GM10248 (cell line): Measurements from ENCODE around the gene LRRC72.
"Not testable (repeated sequence)": the region's sequence is repeated elsewhere in the genome, so short reads cannot be mapped to it uniquely, and the experiment has no call there.

Experiments used
- CTCF ChIA-PET: fragments of 300-600 bp; sonication (Branson Sonifier 250); formaldehyde crosslinking; extraction: SDS; loops from one replicate; lab custom pipeline; 2021; ENCODE audit warnings: antibody characterized with exemption; lab: Yijun Ruan, JAX
- POLR2A ChIA-PET: fragments of 350-650 bp; sonication (Branson Sonifier 250); formaldehyde crosslinking; extraction: SDS; loops from one replicate; lab custom pipeline; 2020; ENCODE audit warnings: antibody characterized with exemption; lab: Yijun Ruan, JAX
- DNase-seq: peaks from one replicate; pipeline ENCODE4 v3.0.0; 2012; ENCODE audit errors: extremely low spot score
- TF ChIP-seq, protein P1 (sequence below): IDR thresholded peaks from 2 replicates; pipeline ENCODE4 v1.5.1; 2012; ENCODE audit warnings: mild to moderate bottlenecking, low read depth; ENCODE audit errors: extremely low read depth, missing control alignments, control extremely low read depth

LRRC72 gene

DNA sequence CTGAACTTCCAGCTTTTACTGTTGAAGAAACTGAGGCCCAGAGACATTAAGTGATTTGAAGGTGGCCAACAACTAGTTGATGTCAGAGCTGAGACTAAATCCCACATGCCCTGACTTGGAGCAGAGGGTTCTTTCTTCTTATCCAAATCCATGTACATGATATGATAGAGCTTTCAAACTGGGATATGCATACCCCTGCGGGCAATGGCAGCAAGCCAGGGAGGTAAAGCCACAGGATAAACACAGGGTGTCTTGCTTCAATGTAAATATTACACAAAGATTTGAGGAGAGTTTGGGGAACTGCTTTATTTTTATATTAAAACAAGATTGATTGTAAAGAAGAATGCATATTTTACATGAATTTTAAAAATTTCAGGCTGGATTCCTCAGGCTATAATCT is 2.3 kb upstream of the LRRC72 start:
- POLR2A ChIA-PET, result no interaction called here
- CTCF ChIA-PET, result interaction anchor here (0.9 to 1.8 kb wide), 2 partner anchors 10 to 19 kb away, joined by 3 to 5 read pairs; no protein-coding TSS in a partner anchor
- TF ChIP-seq, protein P1, sequence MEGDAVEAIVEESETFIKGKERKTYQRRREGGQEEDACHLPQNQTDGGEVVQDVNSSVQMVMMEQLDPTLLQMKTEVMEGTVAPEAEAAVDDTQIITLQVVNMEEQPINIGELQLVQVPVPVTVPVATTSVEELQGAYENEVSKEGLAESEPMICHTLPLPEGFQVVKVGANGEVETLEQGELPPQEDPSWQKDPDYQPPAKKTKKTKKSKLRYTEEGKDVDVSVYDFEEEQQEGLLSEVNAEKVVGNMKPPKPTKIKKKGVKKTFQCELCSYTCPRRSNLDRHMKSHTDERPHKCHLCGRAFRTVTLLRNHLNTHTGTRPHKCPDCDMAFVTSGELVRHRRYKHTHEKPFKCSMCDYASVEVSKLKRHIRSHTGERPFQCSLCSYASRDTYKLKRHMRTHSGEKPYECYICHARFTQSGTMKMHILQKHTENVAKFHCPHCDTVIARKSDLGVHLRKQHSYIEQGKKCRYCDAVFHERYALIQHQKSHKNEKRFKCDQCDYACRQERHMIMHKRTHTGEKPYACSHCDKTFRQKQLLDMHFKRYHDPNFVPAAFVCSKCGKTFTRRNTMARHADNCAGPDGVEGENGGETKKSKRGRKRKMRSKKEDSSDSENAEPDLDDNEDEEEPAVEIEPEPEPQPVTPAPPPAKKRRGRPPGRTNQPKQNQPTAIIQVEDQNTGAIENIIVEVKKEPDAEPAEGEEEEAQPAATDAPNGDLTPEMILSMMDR, result no peak
- DNase-seq, result no peak

DNA sequence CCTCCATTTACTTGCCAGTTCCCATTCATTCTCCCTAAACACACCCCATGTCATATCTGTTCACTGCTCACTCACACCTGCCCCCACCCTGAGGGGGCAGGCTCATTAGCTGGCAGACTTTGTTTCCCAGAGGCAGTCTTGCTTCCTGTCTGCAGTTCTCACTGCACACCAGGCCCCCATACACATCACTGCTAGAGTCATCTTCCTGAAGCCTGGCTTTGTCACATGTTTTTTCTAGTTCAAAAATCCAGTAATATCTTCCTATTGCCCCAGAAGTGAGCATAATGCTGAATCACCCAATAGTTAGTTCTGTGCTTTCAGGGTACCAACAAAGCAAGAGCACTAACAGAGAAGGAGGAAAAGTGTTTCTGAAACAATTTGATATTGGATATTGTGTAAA is 1.9 kb downstream of the LRRC72 start:
- DNase-seq, result no peak
- CTCF ChIA-PET, result interaction anchor here (1.3 kb wide), 1 partner anchor 37 kb away, joined by 4 read pairs; no protein-coding TSS in a partner anchor
- POLR2A ChIA-PET, result no interaction called here
- TF ChIP-seq, protein P1, result no peak

DNA sequence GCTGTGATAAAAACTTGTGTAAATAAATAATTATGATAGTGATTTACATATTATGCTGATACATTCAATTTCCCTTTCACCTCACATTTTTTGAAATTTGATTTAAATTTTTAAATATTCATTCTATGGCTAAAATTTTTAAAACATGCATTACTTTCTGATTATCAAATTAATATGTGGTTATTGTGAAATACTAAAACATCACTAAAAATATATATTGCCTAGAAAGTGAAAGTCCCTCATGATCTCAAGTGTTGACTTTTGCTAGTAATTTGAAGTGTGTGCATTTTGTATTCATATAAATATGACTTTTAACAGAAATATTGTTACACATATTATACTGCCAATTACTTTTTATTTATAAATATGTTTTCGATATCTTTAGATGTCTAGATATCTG is 3.1 kb downstream of the LRRC72 start:
- TF ChIP-seq, protein P1, result no peak
- CTCF ChIA-PET, result no interaction called here
- no peak for DNase-seq
- POLR2A ChIA-PET, result no interaction called here

DNA sequence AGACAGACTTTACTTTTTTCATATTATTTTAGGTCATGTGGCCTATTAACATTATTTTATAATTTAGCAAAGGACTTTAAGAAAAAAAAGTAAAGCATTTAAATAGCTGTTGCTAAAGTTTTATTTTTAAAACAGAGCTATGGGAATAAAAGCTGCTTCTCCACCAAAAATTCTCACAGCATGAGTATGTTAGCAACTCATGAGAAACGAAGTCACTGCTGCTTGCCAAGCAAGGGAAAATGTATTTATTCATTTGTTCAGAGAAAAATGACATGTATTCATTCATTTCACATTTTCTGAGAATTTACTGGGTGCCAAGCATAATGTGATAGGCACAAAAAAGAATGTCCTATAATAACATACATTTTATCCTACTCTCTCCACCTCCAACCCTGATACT is 5.1 kb downstream of the LRRC72 start:
- CTCF ChIA-PET, result interaction anchor here (1.0 kb wide), 1 partner anchor 8 kb away, joined by 3 read pairs; no protein-coding TSS in a partner anchor
- TF ChIP-seq, protein P1, result no peak
- POLR2A ChIA-PET, result no interaction called here
- DNase-seq, result no peak

DNA sequence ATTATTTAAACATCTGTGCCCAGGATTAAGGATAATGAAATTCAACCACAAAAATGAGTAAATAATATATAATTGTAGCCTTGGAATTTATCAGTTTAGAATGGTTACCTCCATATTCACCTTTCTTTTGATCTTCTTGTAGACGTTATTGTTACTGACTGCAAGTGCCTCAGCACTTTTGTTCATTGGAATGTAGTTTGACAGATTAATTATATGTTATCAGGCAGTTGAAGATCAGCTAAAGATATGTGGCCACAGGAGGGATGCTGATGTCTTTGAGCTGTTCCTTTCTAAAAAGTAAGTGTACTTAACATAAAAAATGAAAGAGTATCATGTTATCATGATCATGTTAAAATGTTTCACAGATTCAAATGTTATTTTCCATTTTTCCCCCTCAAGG is 5.6 kb downstream of the LRRC72 start:
- TF ChIP-seq, protein P1, result no peak
- ChIA-PET POLR2A (no interaction called here), CTCF (interaction anchor here (1.1 kb wide), 1 partner anchor 32 kb away, joined by 3 read pairs; no protein-coding TSS in a partner anchor)
- DNase-seq, result no peak

DNA sequence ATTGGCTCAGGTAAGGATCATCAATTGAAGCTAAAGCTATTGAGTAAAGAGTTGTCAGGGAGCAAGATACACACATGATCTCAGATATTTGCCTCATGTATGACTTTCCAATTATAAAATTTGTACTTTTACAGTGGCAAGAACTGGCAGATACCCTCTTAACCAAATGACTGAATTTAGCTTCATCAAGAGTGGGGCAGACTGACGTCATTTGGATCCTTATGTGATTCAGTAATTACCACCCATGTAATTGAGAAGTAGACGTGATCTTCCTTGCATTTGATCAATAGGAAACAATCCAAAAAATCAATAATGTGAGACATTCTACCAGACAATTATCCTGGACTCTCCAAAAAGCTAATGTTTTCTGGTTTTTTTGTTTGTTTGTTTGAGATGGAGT is 8.9 kb downstream of the LRRC72 start:
- no peak for DNase-seq
- ChIA-PET CTCF (interaction anchor here (1.0 kb wide), 1 partner anchor 29 kb away, joined by 4 read pairs; no protein-coding TSS in a partner anchor), POLR2A (no interaction called here)
- TF ChIP-seq, protein P1, result no peak

DNA sequence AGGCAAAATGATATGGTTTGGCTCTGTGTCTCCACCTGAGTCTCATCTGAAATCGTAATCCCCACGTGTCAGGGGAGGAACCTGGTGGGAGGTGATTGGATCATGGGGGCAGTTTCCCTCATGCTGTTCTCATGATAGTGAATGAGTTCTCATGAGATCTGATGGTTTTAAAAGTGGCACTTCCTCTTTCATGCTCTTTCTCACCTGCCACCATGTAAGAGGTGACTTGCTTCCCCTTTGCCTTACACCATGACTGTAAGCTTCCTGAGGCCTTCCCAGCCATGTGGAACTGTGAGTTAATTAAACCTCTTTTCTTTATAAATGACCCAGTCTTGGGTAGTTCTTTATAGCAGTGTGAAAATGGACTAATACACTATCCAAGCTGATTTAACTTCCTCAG is 13.9 kb downstream of the LRRC72 start:
- CTCF ChIA-PET, result interaction anchor here (1.2 to 2.8 kb wide), 2 partner anchors 10 to 24 kb away, joined by 4 to 12 read pairs; no protein-coding TSS in a partner anchor
- DNase-seq, POLR2A ChIA-PET: not testable (repeated sequence)
